Parathyroid adenoma (tissue), 2 donors: Measurements from ENCODE around the gene TIFAB.

ENCODE experiments used
- H2AFZ ChIP-seq: fragments of 300-600 bp; sonication (generic); one replicate; pipeline ENCODE4 v1.7.0; 2017; ENCODE audit warnings: antibody characterized with exemption, mild to moderate bottlenecking
- H3K27ac ChIP-seq: fragments of 300-600 bp; sonication (generic); one replicate; pipeline ENCODE4 v1.7.0; 2017
- H3K27me3 ChIP-seq: fragments of 300-600 bp; sonication (generic); one replicate; pipeline ENCODE4 v1.7.0; 2017; ENCODE audit warnings: low read length; ENCODE audit not compliant: control insufficient read depth, insufficient read depth
- H3K36me3 ChIP-seq: fragments of 300-600 bp; sonication (generic); one replicate; pipeline ENCODE4 v1.7.0; 2017; ENCODE audit warnings: low read length; ENCODE audit not compliant: control insufficient read depth, insufficient read depth
- H3K4me1 ChIP-seq: fragments of 300-600 bp; sonication (generic); one replicate; pipeline ENCODE4 v1.7.0; 2017; ENCODE audit warnings: control low read depth
- H3K4me2 ChIP-seq: fragments of 300-600 bp; sonication (generic); one replicate; pipeline ENCODE4 v1.7.0; 2017; ENCODE audit warnings: low read length
- H3K4me3 ChIP-seq: fragments of 300-600 bp; sonication (generic); one replicate; pipeline ENCODE4 v1.7.0; 2017; ENCODE audit warnings: low read depth, low read length
- H3K79me2 ChIP-seq: fragments of 300-600 bp; sonication (generic); one replicate; pipeline ENCODE4 v1.7.0; 2017; ENCODE audit warnings: control low read depth
- H3K9ac ChIP-seq: fragments of 300-600 bp; sonication (generic); one replicate; pipeline ENCODE4 v1.7.0; 2017; ENCODE audit warnings: mild to moderate bottlenecking
- H3K9me3 ChIP-seq: fragments of 300-600 bp; sonication (generic); one replicate; pipeline ENCODE4 v1.7.0; 2017; ENCODE audit warnings: low read length; ENCODE audit not compliant: control insufficient read depth
- CTCF ChIP-seq: fragments of 300-600 bp; sonication (generic); IDR thresholded peaks from one replicate; pipeline ENCODE4 v1.7.0; 2017; ENCODE audit warnings: antibody characterized with exemption, mild to moderate bottlenecking
- donor health status: primary hyperparathyroidism.

The TIFAB gene

GRCh38 chr5:135451581-135452320 is 400 bp downstream of the TIFAB start:
- Histone ChIP-seq H3K4me2 (no peak overlapping the region), H3K36me3 (no peaks in the 10 kb centered on the region), H3K9ac (no peak overlapping the region), H2AFZ (no peak overlapping the region), H3K4me1 (no peaks in the 10 kb centered on the region), H3K79me2 (no peaks in the 10 kb centered on the region), H3K27ac (no peak overlapping the region), H3K4me3 (no peak overlapping the region), H3K27me3 (no peaks in the 10 kb centered on the region), H3K9me3 (no peaks in the 10 kb centered on the region)
- TF ChIP-seq CTCF = no peak

GRCh38 chr5:135450952-135451351 is 1.2 kb downstream of the TIFAB start:
- H3K27me3 ChIP-seq = no peaks in the 10 kb centered on the region
- no peak overlapping the region for H3K9ac ChIP-seq
- H3K27ac ChIP-seq = no peak overlapping the region
- no peak for TF ChIP-seq CTCF
- no peaks in the 10 kb centered on the region for H3K36me3 ChIP-seq
- no peaks in the 10 kb centered on the region for H3K79me2 ChIP-seq
- H3K4me2 ChIP-seq = no peak overlapping the region
- H3K4me3 ChIP-seq = no peak overlapping the region
- H3K9me3 ChIP-seq = no peaks in the 10 kb centered on the region
- H2AFZ ChIP-seq = no peak overlapping the region
- no peaks in the 10 kb centered on the region for H3K4me1 ChIP-seq

GRCh38 chr5:135450336-135450735 is 1.8 kb downstream of the TIFAB start:
- Histone ChIP-seq H3K4me3 (no peak overlapping the region), H3K4me1 (no peaks in the 10 kb centered on the region), H3K79me2 (no peaks in the 10 kb centered on the region), H3K27me3 (no peaks in the 10 kb centered on the region), H2AFZ (no peak overlapping the region), H3K27ac (no peak overlapping the region), H3K4me2 (no peak overlapping the region), H3K9ac (no peak overlapping the region), H3K9me3 (no peaks in the 10 kb centered on the region), H3K36me3 (no peaks in the 10 kb centered on the region)
- no peak for TF ChIP-seq CTCF

- Histone ChIP-seq H3K9me3 (no peaks in the 10 kb centered on the region), H3K36me3 (no peaks in the 10 kb centered on the region), H3K4me3 (no peak overlapping the region), H3K27me3 (no peaks in the 10 kb centered on the region), H2AFZ (no peak overlapping the region), H3K4me2 (no peak overlapping the region), H3K27ac (no peak overlapping the region), H3K79me2 (no peaks in the 10 kb centered on the region), H3K9ac (no peak overlapping the region), H3K4me1 (no peaks in the 10 kb centered on the region)
- no peak for TF ChIP-seq CTCF
Measured at GRCh38 chr5:135449644-135450043, 2.5 kb downstream of the TIFAB start.
